Uterus (tissue), 4 donors: ENCODE measurements around the gene ARHGAP15. TPM values are rescaled to one million over a fixed set of nuclear protein-coding genes. Genes with fewer than 3 reads are reported as not detected.

Experiments used
- DNase-seq, 2 donors: peaks; one replicate each; pipeline ENCODE4 v3.0.0-alpha.2; 2019 to 2020
- H3K27ac ChIP-seq, 2 donors: fragments of 200-600 bp; sonication (generic); 1 replicate in 1 of 2; 2 replicates in 1 of 2; pipeline ENCODE4 v1.5.1; 2016 to 2018
- H3K27me3 ChIP-seq, 2 donors: fragments of 200-600 bp; sonication (generic); one replicate each; pipeline ENCODE4 v1.5.1; 2018 to 2019; ENCODE audit warnings: control low read depth in 1 of 2
- H3K36me3 ChIP-seq, 2 donors: fragments of 200-600 bp; sonication (generic); one replicate each; pipeline ENCODE4 v1.5.1; 2019; ENCODE audit warnings: control low read depth in 1 of 2
- H3K4me1 ChIP-seq, 2 donors: fragments of 200-600 bp; sonication (generic); one replicate each; pipeline ENCODE4 v1.5.1; 2018 to 2019; ENCODE audit warnings: control low read depth in 1 of 2
- H3K4me3 ChIP-seq, 2 donors: fragments of 200-600 bp; sonication (generic); 1 replicate in 1 of 2; 2 replicates in 1 of 2; pipeline ENCODE4 v1.5.1; 2018 to 2019; ENCODE audit warnings: mild to moderate bottlenecking in 1 of 2
- H3K9me3 ChIP-seq, 2 donors: fragments of 200-600 bp; sonication (generic); one replicate each; pipeline ENCODE4 v1.5.1; 2019; ENCODE audit warnings: control low read depth in 1 of 2
- POLR2A ChIP-seq, 2 donors: fragments of 450-650 bp; IDR thresholded peaks; one replicate each; pipeline ENCODE4 v1.6.1; 2016; ENCODE audit warnings: antibody characterized with exemption in 2 of 2, mild to moderate bottlenecking in 1 of 2, moderate library complexity in 1 of 2
- intact Hi-C: fragments of 100-400 bp; cut with DNase I; formaldehyde crosslinking; loops from one replicate; pipeline ENCODE4 v1.15.1; 2023; ENCODE audit warnings: low total_unique reads
- total RNA-seq, 4 donors: library from RNA; depleted of rRNA in 3 of 4; stranded (reverse); fragments of >200 nt in 3 of 4; gene quantifications; one replicate each; pipeline versions ENCODE4 v1.1.0 to v1.2.4, GENCODE V29; 2014 to 2023
- TF ChIP-seq, protein P1 (sequence below), 4 experiments: fragments of 200-600 bp in 2 of 4; fragments of 450-650 bp in 2 of 4; sonication (generic) in 2 of 4; IDR thresholded peaks; one replicate each; pipeline ENCODE4 v1.5.1; 2016 to 2019; ENCODE audit warnings: antibody characterized with exemption in 4 of 4, mild to moderate bottlenecking in 2 of 4, moderate library complexity in 1 of 4
- donor health status: DM: yes; HTN: yes; CAD: no.

ARHGAP15 gene
- total RNA-seq, 4 donors from 2014 or later = 0.88 to 28.4 (median 6.6) TPM

GRCh38 chr2:143218621-143219020, 89.4 kb downstream of the ARHGAP15 start:
- H3K4me3 ChIP-seq = no peak overlapping the region
- TF ChIP-seq, protein P1, sequence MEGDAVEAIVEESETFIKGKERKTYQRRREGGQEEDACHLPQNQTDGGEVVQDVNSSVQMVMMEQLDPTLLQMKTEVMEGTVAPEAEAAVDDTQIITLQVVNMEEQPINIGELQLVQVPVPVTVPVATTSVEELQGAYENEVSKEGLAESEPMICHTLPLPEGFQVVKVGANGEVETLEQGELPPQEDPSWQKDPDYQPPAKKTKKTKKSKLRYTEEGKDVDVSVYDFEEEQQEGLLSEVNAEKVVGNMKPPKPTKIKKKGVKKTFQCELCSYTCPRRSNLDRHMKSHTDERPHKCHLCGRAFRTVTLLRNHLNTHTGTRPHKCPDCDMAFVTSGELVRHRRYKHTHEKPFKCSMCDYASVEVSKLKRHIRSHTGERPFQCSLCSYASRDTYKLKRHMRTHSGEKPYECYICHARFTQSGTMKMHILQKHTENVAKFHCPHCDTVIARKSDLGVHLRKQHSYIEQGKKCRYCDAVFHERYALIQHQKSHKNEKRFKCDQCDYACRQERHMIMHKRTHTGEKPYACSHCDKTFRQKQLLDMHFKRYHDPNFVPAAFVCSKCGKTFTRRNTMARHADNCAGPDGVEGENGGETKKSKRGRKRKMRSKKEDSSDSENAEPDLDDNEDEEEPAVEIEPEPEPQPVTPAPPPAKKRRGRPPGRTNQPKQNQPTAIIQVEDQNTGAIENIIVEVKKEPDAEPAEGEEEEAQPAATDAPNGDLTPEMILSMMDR (IDR thresholded peaks at IDR 0.05) = no peak
- no peak for TF ChIP-seq POLR2A (IDR thresholded peaks at IDR 0.05)
- intact Hi-C loops = no loop called here

DNA sequence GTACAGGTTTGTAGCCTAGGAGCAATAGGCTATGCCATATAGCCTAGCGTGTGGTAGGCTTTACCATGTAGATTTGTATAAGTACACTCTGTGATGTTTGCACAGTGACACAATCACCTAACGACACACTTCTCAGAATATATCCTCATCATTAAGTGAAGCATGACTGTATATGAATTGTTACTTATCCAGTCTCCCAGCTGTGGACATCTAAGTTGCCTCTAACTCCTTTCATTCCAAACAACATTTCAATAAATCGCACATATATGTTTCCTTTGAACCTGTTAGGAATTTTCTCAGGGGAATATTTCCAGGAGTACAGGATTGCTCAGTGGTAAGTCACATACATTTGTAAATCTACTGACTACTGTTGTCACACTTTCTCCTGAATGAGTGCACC, 90.0 kb downstream of the ARHGAP15 start:
- H3K36me3 ChIP-seq = no peaks in the 10 kb centered on the region
- no peaks in the 10 kb centered on the region for H3K9me3 ChIP-seq
- H3K4me1 ChIP-seq = no peaks in the 10 kb centered on the region
- no peak overlapping the region for H3K4me3 ChIP-seq
- no peak overlapping the region for H3K27ac ChIP-seq
- intact Hi-C loops = no loop called here
- no peak for DNase-seq
- TF ChIP-seq, protein P1 (IDR thresholded peaks at IDR 0.05) = no peak
- no peak for TF ChIP-seq POLR2A (IDR thresholded peaks at IDR 0.05)
- no peaks in the 10 kb centered on the region for H3K27me3 ChIP-seq

More at GRCh38 chr2:143218621-143219020, 89.4 kb downstream of the ARHGAP15 start:
- H3K9me3 ChIP-seq = no peaks in the 10 kb centered on the region
- H3K36me3 ChIP-seq = no peaks in the 10 kb centered on the region
- no peaks in the 10 kb centered on the region for H3K4me1 ChIP-seq
- no peaks in the 10 kb centered on the region for H3K27me3 ChIP-seq
- no peak for DNase-seq
- H3K27ac ChIP-seq = no peak overlapping the region

DNA sequence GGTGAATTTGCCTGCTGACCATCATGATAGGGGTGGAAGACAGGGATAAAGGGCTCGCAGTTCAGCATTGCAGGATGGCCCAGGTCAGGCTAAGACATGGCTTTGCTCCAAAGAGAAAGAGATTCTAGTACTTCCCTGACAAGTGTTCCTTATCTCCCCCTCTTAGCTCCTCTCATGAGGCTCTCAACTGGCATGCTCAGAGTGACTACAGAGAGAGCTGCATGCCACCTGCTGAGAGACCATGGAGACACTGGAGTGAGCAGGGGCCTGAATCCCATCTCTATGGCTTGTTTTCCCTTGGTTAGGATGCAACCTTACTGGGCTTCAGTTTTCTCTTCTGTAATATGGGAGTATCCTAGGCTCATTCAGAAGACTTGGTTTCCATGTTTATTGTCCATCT, 94.3 kb downstream of the ARHGAP15 start:
- intact Hi-C loops = no loop called here

GRCh38 chr2:143225931-143226330, 96.7 kb downstream of the ARHGAP15 start:
- Histone ChIP-seq H3K4me3 (no peak overlapping the region), H3K9me3 (no peaks in the 10 kb centered on the region), H3K36me3 (no peaks in the 10 kb centered on the region), H3K27me3 (no peaks in the 10 kb centered on the region), H3K27ac (no peak overlapping the region), H3K4me1 (no peaks in the 10 kb centered on the region)
- TF ChIP-seq, protein P1 (IDR thresholded peaks at IDR 0.05) = no peak
- TF ChIP-seq POLR2A (IDR thresholded peaks at IDR 0.05) = no peak
- intact Hi-C loops = no loop called here
- DNase-seq = no peak

More for the DNA sequence above, 94.3 kb downstream of the ARHGAP15 start:
- Histone ChIP-seq H3K27me3 (no peaks in the 10 kb centered on the region), H3K4me3 (no peak overlapping the region), H3K4me1 (no peaks in the 10 kb centered on the region), H3K27ac (no peak overlapping the region), H3K9me3 (no peaks in the 10 kb centered on the region), H3K36me3 (no peaks in the 10 kb centered on the region)
- no peak for TF ChIP-seq POLR2A (IDR thresholded peaks at IDR 0.05)
- TF ChIP-seq, protein P1 (IDR thresholded peaks at IDR 0.05) = no peak
- DNase-seq = no peak

GRCh38 chr2:143226714-143227541, 97.7 kb downstream of the ARHGAP15 start:
- no peak overlapping the region for H3K27ac ChIP-seq
- intact Hi-C loops = no loop called here
- no peaks in the 10 kb centered on the region for H3K27me3 ChIP-seq
- H3K4me3 ChIP-seq = no peak overlapping the region
- no peaks in the 10 kb centered on the region for H3K4me1 ChIP-seq
- no peak for TF ChIP-seq POLR2A (IDR thresholded peaks at IDR 0.05)
- TF ChIP-seq, protein P1 (IDR thresholded peaks at IDR 0.05) = no peak
- no peaks in the 10 kb centered on the region for H3K9me3 ChIP-seq
- H3K36me3 ChIP-seq = no peaks in the 10 kb centered on the region
- no peak for DNase-seq
